ENCODE measurements around the gene ZRANB2. TPM values are rescaled to one million over a fixed set of nuclear protein-coding genes. Genes with fewer than 3 reads are reported as not detected.

The ZRANB2 gene
- total RNA-seq, 2 donors from 2014 or later: 103 to 120 TPM

Other genes with a start within 250 kb of the ZRANB2 start
- gene PTGER3, start 33.2 kb downstream of the ZRANB2 start, total RNA-seq: under 1 TPM in 1 of 2 donors, not detected in 1; 0.18 TPM